Left cardiac atrium (tissue), 4 donors: ENCODE data around the gene CRAMP1. TPM values are rescaled to one million over a fixed set of nuclear protein-coding genes. Genes with fewer than 3 reads are reported as not detected.
"Not testable (repeated sequence)": the region's sequence is repeated elsewhere in the genome, so short reads cannot be mapped to it uniquely, and the experiment has no call there.

Source experiments
- ATAC-seq, 2 donors: fragments of 200-7000 bp; cut with Tn5 transposase; one replicate each; pipeline ENCODE4 v1.9.1; 2020; ENCODE audit warnings: mild to moderate bottlenecking in 2 of 2, moderate library complexity in 2 of 2
- DNase-seq: peaks from one replicate; pipeline ENCODE4 v3.0.0-alpha.2; 2020
- intact Hi-C, 2 donors: fragments of 100-400 bp; cut with DNase I; formaldehyde crosslinking; loops; one replicate each; pipeline versions ENCODE4 v1.14.1 to v1.15.1; 2022 to 2023
- long read RNA-seq: library from polyadenylated mRNA; unstranded; transcript quantifications from one replicate; pipeline ENCODE4 v2.0.0, GENCODE V29; 2021
- total RNA-seq, 2 donors: library from RNA; stranded (reverse); fragmentation: NEBNext Ultra II Directional; extraction: Animal tissue kit (Norgen Biotek cat#: 25700); gene quantifications; one replicate each; pipeline ENCODE4 v1.2.1, GENCODE V29; 2021
- donor health status: DM: no; HTN: yes; CAD: no.
- donor health status: DM: no; HTN: yes; CAD: no; lungs with severe emphysema.
- donor health status: DM: yes; HTN: yes; CAD: no.
- donor health status: Dilated cardiomyopathy.

The CRAMP1 gene
- total RNA-seq, result 10 to 100 TPM; 10.2 to 12.1 TPM
- long read RNA-seq, result 0 reads

- no peak for ATAC-seq
- no peak for DNase-seq
- intact Hi-C loops, result loop anchor here in 1 of 2 donors (10.0 kb wide), 1 partner anchor 62 kb away; the partner anchor contains the start of gene JPT2
Measured at GRCh38 chr16:1612320-1613111, at the start of gene CRAMP1. Gene CRAMP1 (plus strand): TSS chr16:1612360. CDS start chr16:1614640, 2,280 bp downstream.

- intact Hi-C loops, result no loop called here
- no peak for ATAC-seq
- DNase-seq, result no peak
Measured at GRCh38 chr16:1563786-1564185, 48.4 kb upstream of the CRAMP1 start.

GRCh38 chr16:1564325-1564724 is 47.8 kb upstream of the CRAMP1 start:
- no peak for DNase-seq
- intact Hi-C loops, result no loop called here

GRCh38 chr16:1565083-1565805 is 46.9 kb upstream of the CRAMP1 start:
- DNase-seq, result no peak
- intact Hi-C loops, result no loop called here
- no peak for ATAC-seq

More at GRCh38 chr16:1564325-1564724, 47.8 kb upstream of the CRAMP1 start:
- no peak for ATAC-seq

- DNase-seq, result no peak
- intact Hi-C loops, result no loop called here
- ATAC-seq, result no peak
Measured at GRCh38 chr16:1567988-1568387, 44.2 kb upstream of the CRAMP1 start.

GRCh38 chr16:1571012-1571671 is 41.0 kb upstream of the CRAMP1 start:
- no peak for DNase-seq
- intact Hi-C loops, result no loop called here
- no peak for ATAC-seq

- no peak for DNase-seq
- no peak for ATAC-seq
- intact Hi-C loops, result no loop called here
Measured at GRCh38 chr16:1572673-1573072, 39.5 kb upstream of the CRAMP1 start.

GRCh38 chr16:1573301-1573700 is 38.9 kb upstream of the CRAMP1 start:
- DNase-seq (no peak), ATAC-seq (no peak)
- intact Hi-C loops, result no loop called here

GRCh38 chr16:1575578-1575977 is 36.6 kb upstream of the CRAMP1 start:
- DNase-seq (no peak), ATAC-seq (no peak)
- intact Hi-C loops, result no loop called here

GRCh38 chr16:1579214-1579613 is 32.9 kb upstream of the CRAMP1 start:
- DNase-seq (no peak), ATAC-seq (no peak)
- intact Hi-C loops, result no loop called here

- intact Hi-C loops, result no loop called here
- DNase-seq, result no peak
- no peak for ATAC-seq
Measured at GRCh38 chr16:1580256-1580655, 31.9 kb upstream of the CRAMP1 start.

GRCh38 chr16:1580956-1581355 is 31.2 kb upstream of the CRAMP1 start:
- ATAC-seq (no peak), DNase-seq (no peak)
- intact Hi-C loops, result no loop called here

- DNase-seq (no peak), ATAC-seq (no peak)
- intact Hi-C loops, result no loop called here
Measured at GRCh38 chr16:1581804-1582203, 30.4 kb upstream of the CRAMP1 start.

- intact Hi-C loops, result no loop called here
- DNase-seq (no peak), ATAC-seq (no peak)
Measured at GRCh38 chr16:1583180-1583579, 29.0 kb upstream of the CRAMP1 start.

GRCh38 chr16:1584926-1585484 is 27.2 kb upstream of the CRAMP1 start:
- no peak for ATAC-seq
- DNase-seq, result no peak
- intact Hi-C loops, result no loop called here

- DNase-seq, result no peak
- intact Hi-C loops, result no loop called here
- ATAC-seq, result no peak
Measured at GRCh38 chr16:1590366-1590765, 21.8 kb upstream of the CRAMP1 start.

- ATAC-seq (no peak), DNase-seq (no peak)
- intact Hi-C loops, result no loop called here
Measured at GRCh38 chr16:1590930-1591705, 21.0 kb upstream of the CRAMP1 start.

GRCh38 chr16:1592446-1592845 is 19.7 kb upstream of the CRAMP1 start:
- ATAC-seq, result no peak
- intact Hi-C loops, result no loop called here
- DNase-seq, result no peak

- intact Hi-C loops, DNase-seq, ATAC-seq: not testable (repeated sequence)
Measured at GRCh38 chr16:1595511-1595910, 16.6 kb upstream of the CRAMP1 start.
